Measurements from ENCODE around the gene ARRDC2.

DNA sequence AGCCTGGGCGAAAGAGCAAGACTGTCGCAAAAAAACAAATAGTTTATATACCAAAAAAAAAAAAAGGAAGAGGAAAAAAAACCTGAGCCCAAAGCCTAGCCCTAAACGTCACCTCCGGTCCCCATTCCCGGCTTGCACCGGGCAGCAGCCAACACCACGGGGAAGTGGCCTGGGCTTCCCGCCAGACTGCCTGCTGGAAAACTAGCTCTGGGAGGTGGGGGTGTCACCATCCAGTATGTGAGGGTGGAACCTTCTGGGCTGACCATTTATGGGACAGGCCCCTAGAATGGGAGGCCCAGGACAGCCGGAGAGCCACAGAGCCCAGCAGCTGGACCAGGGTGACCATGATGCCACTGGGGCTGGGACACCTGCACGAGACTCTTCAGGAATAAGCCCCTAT is 41.4 kb downstream of the ARRDC2 start:
- TF ChIP-seq POLR2A (IDR thresholded peaks at IDR 0.05) (no peak), CTCF (IDR thresholded peaks at IDR 0.05) (no peak)

All from gastroesophageal sphincter (tissue), 3 donors.